Stimulated activated naive CD8-positive, alpha-beta T cell treated with anti-CD3 and anti-CD28 coated beads, Interleukin-15, Interleukin-2, amounts not matched to agents 100 ng/mL and 50 ng/mL, for 24 hours (primary cell): Measurements from ENCODE around the gene ABR.
A peak's percentile ranks its signal among the peaks of the same experiment; 100 is the strongest.
"Not testable (repeated sequence)": the region's sequence is repeated elsewhere in the genome, so short reads cannot be mapped to it uniquely, and the experiment has no call there.

Source experiments
- H3K27ac Mint-ChIP-seq: one replicate; pipeline ENCODE4 v1.8.0; 2021; ENCODE audit warnings: mild to moderate bottlenecking, mixed read lengths
- H3K27me3 Mint-ChIP-seq: one replicate; pipeline ENCODE4 v1.8.0; 2021; ENCODE audit warnings: mixed read lengths
- H3K36me3 Mint-ChIP-seq: one replicate; pipeline ENCODE4 v1.8.0; 2021; ENCODE audit warnings: low read depth, mixed read lengths
- H3K4me1 Mint-ChIP-seq: one replicate; pipeline ENCODE4 v1.8.0; 2021; ENCODE audit warnings: low read depth, mixed read lengths
- H3K4me3 Mint-ChIP-seq: one replicate; pipeline ENCODE4 v1.8.0; 2021; ENCODE audit warnings: mild to moderate bottlenecking, mixed read lengths
- H3K9me3 Mint-ChIP-seq: one replicate; pipeline ENCODE4 v1.8.0; 2021; ENCODE audit warnings: mixed read lengths

ABR gene

DNA sequence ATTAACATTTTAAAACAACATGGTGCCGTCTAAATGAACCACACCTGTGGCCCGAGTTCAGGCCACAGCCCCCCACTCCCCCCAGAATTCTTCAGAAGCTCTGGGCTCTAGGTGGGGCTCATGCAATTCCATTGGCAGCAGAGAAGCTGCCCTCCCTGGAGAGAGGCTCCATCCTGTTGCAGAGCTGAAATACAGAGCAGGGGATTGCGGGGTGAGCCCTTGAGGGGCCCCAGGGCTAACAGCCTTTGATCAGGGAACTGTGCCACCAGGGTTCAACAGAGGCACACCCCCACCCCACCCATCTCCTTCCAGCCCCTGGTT lies 69.3 kb downstream of the ABR start:
- H3K36me3 Mint-ChIP-seq = no peaks in the 10 kb centered on the region
- H3K4me1 Mint-ChIP-seq = peaks cover 50% of the 10 kb centered on the region
- H3K4me3 Mint-ChIP-seq = peak overlapping the region; percentile 68

DNA sequence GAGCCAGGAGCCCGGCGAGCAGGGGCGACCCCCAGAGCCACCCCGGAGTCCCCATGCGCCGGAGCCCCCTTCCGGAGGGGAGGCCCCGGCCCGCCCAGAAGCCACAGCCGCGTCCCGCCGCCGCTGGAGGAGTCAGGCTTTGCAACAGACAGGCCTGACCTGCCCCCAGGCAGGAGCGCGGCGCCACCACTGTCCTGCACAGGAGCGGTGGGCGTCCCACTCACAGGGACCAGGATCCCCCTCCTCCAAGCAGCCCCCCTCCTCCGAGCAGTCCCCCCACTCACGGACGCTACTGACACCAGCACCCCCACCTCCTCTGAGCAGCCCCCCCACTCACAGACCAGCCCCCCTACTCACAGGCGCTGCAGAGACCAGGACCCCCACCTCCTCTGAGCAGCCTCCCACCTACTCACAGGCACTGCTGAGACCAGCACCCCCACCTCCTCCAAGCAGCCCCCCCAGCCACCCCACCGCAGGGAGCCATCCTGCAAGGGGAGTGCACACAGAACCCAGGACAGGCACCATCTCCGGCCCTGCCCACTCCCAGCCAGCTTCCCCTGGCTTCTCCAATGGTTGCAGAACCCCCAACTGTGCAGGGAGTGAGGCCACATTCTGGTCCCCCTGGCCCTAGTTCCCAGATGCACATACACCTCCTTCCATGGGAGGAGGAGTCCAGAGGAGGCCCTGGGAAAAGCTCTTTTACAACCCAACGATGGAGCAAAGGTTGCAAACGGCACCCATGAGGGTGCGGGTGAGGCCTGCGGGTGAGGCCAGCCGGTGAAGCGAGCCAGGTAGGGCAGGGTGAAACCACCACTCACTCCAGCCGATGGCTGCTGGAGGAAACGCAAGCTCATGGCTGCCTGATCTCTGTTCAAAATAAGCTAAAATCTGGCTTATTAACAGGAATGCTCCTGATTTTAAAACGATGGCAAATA lies 69.9 kb downstream of the ABR start:
- H3K4me1 Mint-ChIP-seq = peaks cover 44% of the 10 kb centered on the region

More for the DNA sequence above, 69.3 kb downstream of the ABR start:
- Mint-ChIP-seq H3K27me3 (no peaks in the 10 kb centered on the region), H3K9me3 (no peaks in the 10 kb centered on the region), H3K27ac (no peak overlapping the region)

DNA sequence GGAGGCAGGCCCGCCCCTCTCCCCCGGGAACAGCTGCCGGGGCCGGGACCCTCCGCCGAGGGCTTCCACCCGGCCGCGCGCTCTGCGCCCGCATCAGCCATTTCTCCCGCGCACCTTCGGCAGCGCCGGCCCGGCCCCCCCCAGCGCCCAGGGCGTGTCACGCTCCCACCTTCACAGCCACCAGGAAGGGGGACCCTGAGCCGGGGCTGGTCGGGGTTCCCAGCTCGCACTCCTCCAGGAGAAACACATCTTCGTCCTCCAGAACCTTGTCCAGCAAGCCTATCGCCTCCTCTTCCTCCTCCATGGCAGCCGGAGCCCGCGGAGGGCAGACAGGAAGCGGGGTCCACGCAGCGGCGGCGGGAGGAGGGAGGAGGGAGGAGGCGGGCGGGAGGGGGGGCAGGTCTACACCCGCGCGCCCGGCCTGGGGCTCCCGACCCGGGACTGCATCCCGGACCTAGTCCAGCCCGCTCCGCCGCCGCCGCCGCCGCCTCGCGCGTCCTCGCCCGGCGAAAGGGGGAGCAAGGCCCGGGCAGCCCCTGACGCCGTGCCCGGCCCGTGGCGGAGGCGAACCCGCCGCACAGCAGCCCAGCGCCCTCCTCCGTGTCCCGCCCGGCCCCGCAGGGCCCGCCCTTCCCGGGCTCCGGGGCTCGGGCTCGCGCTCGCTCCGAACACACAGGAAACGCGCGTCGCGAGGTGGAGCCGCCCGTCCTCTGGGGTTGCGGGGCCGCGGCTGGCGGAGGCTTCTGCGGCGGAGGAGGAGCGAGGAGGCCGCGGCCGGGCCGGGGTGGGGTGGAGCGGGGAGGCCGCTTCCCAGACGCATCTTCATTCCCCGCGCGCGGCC lies 70.8 kb downstream of the ABR start:
- Mint-ChIP-seq H3K27me3 (no peaks in the 10 kb centered on the region), H3K4me1 (peaks cover 39% of the 10 kb centered on the region), H3K4me3 (peak overlapping the region; percentile 85), H3K9me3 (no peaks in the 10 kb centered on the region), H3K27ac (peak overlapping the region; percentile 71), H3K36me3 (no peaks in the 10 kb centered on the region)

More for the DNA sequence above, 69.9 kb downstream of the ABR start:
- no peaks in the 10 kb centered on the region for H3K36me3 Mint-ChIP-seq
- H3K9me3 Mint-ChIP-seq = no peaks in the 10 kb centered on the region
- peak overlapping the region; percentile 45 for H3K27ac Mint-ChIP-seq
- no peaks in the 10 kb centered on the region for H3K27me3 Mint-ChIP-seq
- peak overlapping the region; percentile 68 for H3K4me3 Mint-ChIP-seq

DNA sequence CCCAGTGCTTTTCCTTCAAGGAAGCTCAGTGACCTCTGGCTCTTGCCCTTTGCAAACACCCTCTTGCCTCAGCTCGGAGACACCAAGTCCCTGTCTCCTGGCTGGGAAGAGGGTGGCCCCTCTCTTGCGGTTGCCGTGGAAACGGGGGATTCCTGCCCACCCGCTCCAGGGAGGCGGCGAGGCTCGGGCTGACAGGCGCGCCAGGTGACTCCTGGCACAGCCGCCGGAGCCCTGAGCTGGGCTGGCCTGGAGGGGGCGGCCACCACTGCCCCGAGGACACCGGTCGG lies 71.4 kb downstream of the ABR start:
- Mint-ChIP-seq H3K9me3 (no peaks in the 10 kb centered on the region), H3K27me3 (no peaks in the 10 kb centered on the region), H3K4me3 (peak overlapping the region; percentile 73), H3K4me1 (peaks cover 39% of the 10 kb centered on the region), H3K27ac (no peak overlapping the region), H3K36me3 (no peaks in the 10 kb centered on the region)

GRCh38 chr17:1107777-1108477 lies 71.9 kb downstream of the ABR start:
- peaks cover 39% of the 10 kb centered on the region for H3K4me1 Mint-ChIP-seq
- peak overlapping the region; percentile 73 for H3K4me3 Mint-ChIP-seq
- no peaks in the 10 kb centered on the region for H3K27me3 Mint-ChIP-seq
- H3K27ac Mint-ChIP-seq = peak overlapping the region; percentile 52
- H3K36me3 Mint-ChIP-seq = no peaks in the 10 kb centered on the region
- H3K9me3 Mint-ChIP-seq = no peaks in the 10 kb centered on the region

GRCh38 chr17:1107083-1107776 lies 72.6 kb downstream of the ABR start:
- Mint-ChIP-seq H3K4me3 (peak overlapping the region; percentile 73), H3K9me3 (no peaks in the 10 kb centered on the region), H3K27ac (no peak overlapping the region), H3K36me3 (no peaks in the 10 kb centered on the region), H3K4me1 (peaks cover 38% of the 10 kb centered on the region), H3K27me3 (no peaks in the 10 kb centered on the region)

DNA sequence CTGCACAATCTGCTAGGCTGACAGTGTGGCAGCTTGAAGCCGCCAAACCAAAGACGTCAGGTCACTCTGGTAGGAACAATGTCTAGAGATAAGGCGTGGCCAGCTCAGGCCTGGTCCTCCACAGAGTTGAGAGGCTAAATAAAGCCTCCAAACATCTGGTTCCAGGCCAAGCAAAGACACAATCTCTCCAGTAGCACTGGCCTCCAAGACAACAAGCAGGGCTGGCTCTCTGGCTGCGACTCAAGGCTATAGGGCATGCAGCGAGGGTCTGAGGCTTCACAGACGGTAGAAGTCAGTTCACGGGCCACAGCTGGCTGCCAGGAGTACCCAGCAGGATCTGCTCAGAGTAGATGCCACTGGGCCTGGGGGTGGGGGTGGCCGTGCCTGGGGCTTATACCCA lies 75.6 kb downstream of the ABR start:
- Mint-ChIP-seq H3K9me3 (no peaks in the 10 kb centered on the region), H3K4me1 (peaks cover 16% of the 10 kb centered on the region), H3K27me3 (no peaks in the 10 kb centered on the region), H3K27ac (no peak overlapping the region), H3K36me3 (peaks cover 5% of the 10 kb centered on the region), H3K4me3 (no peak overlapping the region)

DNA sequence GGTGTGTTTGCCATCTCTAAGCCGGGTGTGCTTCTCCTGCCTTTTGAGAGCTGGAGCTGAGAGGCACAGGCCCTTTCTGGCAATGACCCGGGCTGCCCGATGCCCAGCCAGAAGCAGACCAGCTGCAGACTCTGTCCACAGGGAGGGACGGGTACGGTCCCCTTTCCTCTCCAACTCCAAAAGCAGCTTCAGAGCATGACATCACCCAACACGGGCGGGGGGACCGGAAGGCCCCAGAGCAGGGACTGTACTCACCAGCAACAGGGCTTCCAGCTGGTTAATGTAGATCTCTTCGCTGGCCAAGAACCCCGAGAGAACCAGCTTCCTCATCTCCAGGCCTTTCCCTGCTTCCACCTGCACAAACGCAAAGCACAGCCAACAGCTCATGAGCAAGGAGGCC lies 79.4 kb downstream of the ABR start:
- Mint-ChIP-seq H3K27me3 (no peaks in the 10 kb centered on the region), H3K4me1 (peaks cover 20% of the 10 kb centered on the region), H3K36me3 (peaks cover 18% of the 10 kb centered on the region)

DNA sequence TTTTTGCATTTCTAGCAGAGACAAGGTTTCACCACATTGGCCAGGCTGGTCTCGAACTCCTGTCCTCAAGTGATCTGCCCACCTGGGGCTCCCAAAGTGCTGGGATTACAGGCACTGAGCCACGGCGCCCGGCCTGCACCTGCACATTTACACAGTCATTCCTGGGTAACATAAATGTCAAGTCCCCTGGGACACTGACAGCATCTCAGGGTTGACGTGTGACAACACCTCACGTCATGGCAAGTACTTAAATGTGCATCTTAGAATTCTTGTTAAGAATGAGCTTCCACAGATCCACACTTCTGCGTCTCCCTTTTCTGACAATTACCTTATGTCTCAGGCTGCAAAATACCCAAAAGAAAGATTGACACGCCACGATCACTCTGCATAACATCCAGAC lies 80.5 kb downstream of the ABR start:
- no peaks in the 10 kb centered on the region for H3K9me3 Mint-ChIP-seq
- H3K27ac Mint-ChIP-seq = no peak overlapping the region
- H3K36me3 Mint-ChIP-seq = peaks cover 22% of the 10 kb centered on the region
- peaks cover 20% of the 10 kb centered on the region for H3K4me1 Mint-ChIP-seq
- no peaks in the 10 kb centered on the region for H3K27me3 Mint-ChIP-seq
- no peak overlapping the region for H3K4me3 Mint-ChIP-seq

More for the DNA sequence above, 79.4 kb downstream of the ABR start:
- H3K27ac Mint-ChIP-seq = no peak overlapping the region
- H3K4me3 Mint-ChIP-seq = no peak overlapping the region
- no peaks in the 10 kb centered on the region for H3K9me3 Mint-ChIP-seq

- not testable (repeated sequence) for H3K9me3 Mint-ChIP-seq, H3K27me3 Mint-ChIP-seq, H3K27ac Mint-ChIP-seq, H3K4me3 Mint-ChIP-seq
- Mint-ChIP-seq H3K36me3 (peaks cover 22% of the 10 kb centered on the region), H3K4me1 (peaks cover 20% of the 10 kb centered on the region)
These were observed 81.6 kb downstream of the ABR start for GRCh38 chr17:1097972-1098744.

GRCh38 chr17:1096215-1096614 lies 83.6 kb downstream of the ABR start:
- Mint-ChIP-seq H3K4me1 (peaks cover 20% of the 10 kb centered on the region), H3K36me3 (peaks cover 22% of the 10 kb centered on the region), H3K4me3 (no peak overlapping the region), H3K9me3 (no peaks in the 10 kb centered on the region), H3K27ac (no peak overlapping the region), H3K27me3 (no peaks in the 10 kb centered on the region)

GRCh38 chr17:1095853-1096173 lies 84.0 kb downstream of the ABR start:
- H3K27me3 Mint-ChIP-seq = no peaks in the 10 kb centered on the region

DNA sequence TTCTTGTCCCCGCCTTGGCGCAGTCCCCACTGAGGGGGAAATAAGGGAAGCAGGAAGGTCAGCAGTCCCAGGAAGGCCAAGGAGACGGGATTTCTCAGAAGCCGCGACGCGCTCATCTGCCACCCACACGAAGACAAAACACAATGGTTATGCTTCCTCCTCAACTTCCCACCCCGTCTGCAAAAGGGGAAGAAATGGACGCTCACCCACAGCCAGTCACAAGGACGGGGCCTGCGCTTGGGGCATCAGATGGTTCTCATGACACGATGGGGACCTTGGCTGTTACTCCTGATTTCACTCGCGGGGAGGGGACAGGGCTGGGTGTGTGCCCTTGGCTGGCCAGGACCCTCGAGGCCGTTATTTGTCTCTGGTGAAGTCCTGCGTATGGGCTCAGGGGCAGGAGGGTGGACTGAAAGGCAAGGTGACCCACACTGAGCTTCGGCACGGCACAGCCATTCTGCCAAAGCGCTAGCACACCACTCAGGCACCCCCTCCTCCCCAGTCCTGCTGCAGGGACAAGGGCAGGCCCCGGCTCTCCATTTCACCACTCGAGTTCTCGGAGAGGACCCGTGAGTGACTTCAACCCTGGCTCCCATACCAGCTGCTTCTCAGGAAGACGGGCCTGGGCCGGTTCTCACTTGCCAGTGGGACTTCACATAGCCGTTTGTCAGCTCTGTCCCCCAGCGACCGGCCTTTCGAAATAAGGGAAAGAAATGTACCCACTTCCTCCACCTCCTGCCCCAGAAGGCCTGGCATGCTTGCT lies 84.5 kb downstream of the ABR start:
- Mint-ChIP-seq H3K27ac (no peak overlapping the region), H3K27me3 (no peaks in the 10 kb centered on the region), H3K36me3 (peaks cover 22% of the 10 kb centered on the region), H3K4me1 (peaks cover 20% of the 10 kb centered on the region), H3K4me3 (no peak overlapping the region), H3K9me3 (no peaks in the 10 kb centered on the region)

More at GRCh38 chr17:1095853-1096173, 84.0 kb downstream of the ABR start:
- no peak overlapping the region for H3K4me3 Mint-ChIP-seq
- H3K36me3 Mint-ChIP-seq = peaks cover 22% of the 10 kb centered on the region
- peaks cover 20% of the 10 kb centered on the region for H3K4me1 Mint-ChIP-seq
- H3K9me3 Mint-ChIP-seq = no peaks in the 10 kb centered on the region
- no peak overlapping the region for H3K27ac Mint-ChIP-seq
